GM21526 (cell line): ENCODE results near the gene IWS1.
"Not testable (repeated sequence)": the region's sequence is repeated elsewhere in the genome, so short reads cannot be mapped to it uniquely, and the experiment has no call there.

ENCODE experiments used
- ATAC-seq: cut with Tn5 transposase; IDR thresholded peaks from one replicate; pipeline ENCODE4 v1.9.1; 2021; ENCODE audit warnings: moderate library complexity; ENCODE audit not compliant: unreplicated experiment, low FRiP score

IWS1 gene

GRCh38 chr2:127526132-127527000 is at the start of gene IWS1:
TSS of gene IWS1 (minus strand) at chr2:127526489. CDS start at chr2:127526208, 281 bp downstream.
- peak; percentile 85 for ATAC-seq

GRCh38 chr2:127575941-127576432 is 49.7 kb upstream of the IWS1 start:
- ATAC-seq: no peak

GRCh38 chr2:127575185-127575765 is 49.0 kb upstream of the IWS1 start:
- no peak for ATAC-seq

- ATAC-seq: no peak
These were observed 48.4 kb upstream of the IWS1 start for GRCh38 chr2:127574656-127575055.

GRCh38 chr2:127573771-127574170 is 47.5 kb upstream of the IWS1 start:
- no peak for ATAC-seq

GRCh38 chr2:127573298-127573697 is 47.0 kb upstream of the IWS1 start:
- no peak for ATAC-seq

GRCh38 chr2:127572841-127573240 is 46.6 kb upstream of the IWS1 start:
- ATAC-seq: no peak

GRCh38 chr2:127572352-127572751 is 46.1 kb upstream of the IWS1 start:
- ATAC-seq: not testable (repeated sequence)

GRCh38 chr2:127570282-127571250 is 44.3 kb upstream of the IWS1 start:
- no peak for ATAC-seq

GRCh38 chr2:127569666-127570065 is 43.4 kb upstream of the IWS1 start:
- ATAC-seq: no peak

- no peak for ATAC-seq
These were observed 41.8 kb upstream of the IWS1 start for GRCh38 chr2:127568128-127568527.

- no peak for ATAC-seq
These were observed 41.1 kb upstream of the IWS1 start for GRCh38 chr2:127567351-127567854.

- ATAC-seq: no peak
These were observed 40.3 kb upstream of the IWS1 start for GRCh38 chr2:127566576-127566975.

GRCh38 chr2:127566139-127566417 is 39.8 kb upstream of the IWS1 start:
- ATAC-seq: no peak

GRCh38 chr2:127565261-127566138 is 39.2 kb upstream of the IWS1 start:
- ATAC-seq: no peak

GRCh38 chr2:127564429-127565260 is 38.4 kb upstream of the IWS1 start:
- no peak for ATAC-seq

GRCh38 chr2:127563458-127564428 is 37.5 kb upstream of the IWS1 start:
- ATAC-seq: peak; percentile 96

GRCh38 chr2:127562936-127563335 is 36.6 kb upstream of the IWS1 start:
- ATAC-seq: no peak
